Erythroblast (primary cell): ENCODE results near the gene SIRPD.

Experiments used
- GATA1 ChIP-seq: IDR thresholded peaks from 2 replicates; pipeline ENCODE4 v1.6.1; 2011; ENCODE audit warnings: low read depth, mild to moderate bottlenecking, control low read depth, low read length, moderate library complexity
- POLR2A ChIP-seq: IDR thresholded peaks from 2 replicates; pipeline ENCODE4 v1.6.1; 2011; ENCODE audit warnings: mild to moderate bottlenecking, low read length

- TF ChIP-seq POLR2A: no peak
- TF ChIP-seq GATA1: no peak
Measured at GRCh38 chr20:1569415-1569881, 11.9 kb upstream of the SIRPD start.
